Myocyte (in vitro differentiated cells): Measurements from ENCODE around the gene WDR13. TPM values are rescaled to one million over a fixed set of nuclear protein-coding genes. Genes with fewer than 3 reads are reported as not detected.
"Not testable (repeated sequence)": the region's sequence is repeated elsewhere in the genome, so short reads cannot be mapped to it uniquely, and the experiment has no call there.

ENCODE experiments used
- DNase-seq: peaks from one replicate; pipeline ENCODE4 v3.0.0-alpha.2; 2012; ENCODE audit warnings: low read depth
- total RNA-seq: library from RNA; depleted of rRNA; stranded (reverse); fragments of >200 nt; gene quantifications from 2 replicates; pipeline ENCODE4 v1.2.3, GENCODE V29; 2014

The WDR13 gene
- total RNA-seq, 1 donor from 2014 or later, result 110 TPM

GRCh38 chrX:48652055-48652579, 54.8 kb downstream of the WDR13 start:
- DNase-seq, result not testable (repeated sequence)

GRCh38 chrX:48654746-48655145, 57.5 kb downstream of the WDR13 start:
- DNase-seq, result not testable (repeated sequence)

Other genes with a start within 250 kb of the WDR13 start
- gene SSX3, start 240.8 kb upstream of the WDR13 start, total RNA-seq, result not detected in 2 replicates
- gene SSX4, start 214.0 kb upstream of the WDR13 start, total RNA-seq, result 0.64 and 0.78 TPM in 2 replicates
- 0.64 and 0.78 TPM in 2 replicates for gene SSX4B, start 185.5 kb upstream of the WDR13 start, total RNA-seq
- gene SLC38A5, start 127.2 kb upstream of the WDR13 start, total RNA-seq, result 1.8 and 2.3 TPM in 2 replicates
- 79.5 and 90.0 TPM in 2 replicates for gene FTSJ1, start 121.3 kb upstream of the WDR13 start, total RNA-seq
- gene PORCN, start 88.5 kb upstream of the WDR13 start, total RNA-seq, result 33.1 and 34.2 TPM in 2 replicates
- 30.2 and 46.1 TPM in 2 replicates for gene EBP, start 75.7 kb upstream of the WDR13 start, total RNA-seq
- gene TBC1D25, start 57.8 kb upstream of the WDR13 start, total RNA-seq, result 8.4 and 8.6 TPM in 2 replicates
- gene RBM3, start 23.0 kb upstream of the WDR13 start, total RNA-seq, result 57.4 and 69.8 TPM in 2 replicates
- 0.19 TPM in 1 of 2 replicates, not detected in the other for gene WAS, start 86.3 kb downstream of the WDR13 start, total RNA-seq
- gene SUV39H1, start 99.2 kb downstream of the WDR13 start, total RNA-seq, result 2.8 and 3.1 TPM in 2 replicates
- not detected in 2 replicates for gene GLOD5, start 164.3 kb downstream of the WDR13 start, total RNA-seq
- gene GATA1, start 189.1 kb downstream of the WDR13 start, total RNA-seq, result not detected in 2 replicates
- gene HDAC6, start 204.6 kb downstream of the WDR13 start, total RNA-seq, result 60.8 and 75.5 TPM in 2 replicates
- not detected in 2 replicates for gene ERAS, start 229.0 kb downstream of the WDR13 start, total RNA-seq
- gene PCSK1N, start 238.1 kb downstream of the WDR13 start, total RNA-seq, result 1.8 and 5.4 TPM in 2 replicates